Neural progenitor cell (in vitro differentiated cells): ENCODE measurements around the gene FRAS1.

Experiments
- CTCF ChIP-seq: fragments of 200-600 bp; sonication (generic); IDR thresholded peaks from 2 replicates; pipeline ENCODE4 v1.5.1; 2017; ENCODE audit warnings: antibody characterized with exemption, mild to moderate bottlenecking
- EZH2 ChIP-seq: fragments of 200-600 bp; sonication (generic); IDR thresholded peaks from 2 replicates; pipeline ENCODE4 v1.6.1; 2017; ENCODE audit warnings: antibody characterized with exemption, mild to moderate bottlenecking, moderate library complexity
- EZH2phosphoT487 ChIP-seq: fragments of 200-600 bp; sonication (generic); IDR thresholded peaks from 2 replicates; pipeline ENCODE4 v1.6.1; 2017; ENCODE audit warnings: antibody characterized with exemption

- no peak for TF ChIP-seq EZH2
- TF ChIP-seq CTCF = no peak
- no peak for TF ChIP-seq EZH2phosphoT487
Measured at GRCh38 chr4:78205591-78205990, 148.5 kb downstream of the FRAS1 start.
